Epidermal melanocyte (primary cell): ENCODE measurements around the gene TH.

ENCODE experiments used
- DNase-seq: peaks from one replicate; pipeline ENCODE4 v3.0.0; 2011; ENCODE audit warnings: low spot score; ENCODE audit not compliant: insufficient read length

TH gene

DNA sequence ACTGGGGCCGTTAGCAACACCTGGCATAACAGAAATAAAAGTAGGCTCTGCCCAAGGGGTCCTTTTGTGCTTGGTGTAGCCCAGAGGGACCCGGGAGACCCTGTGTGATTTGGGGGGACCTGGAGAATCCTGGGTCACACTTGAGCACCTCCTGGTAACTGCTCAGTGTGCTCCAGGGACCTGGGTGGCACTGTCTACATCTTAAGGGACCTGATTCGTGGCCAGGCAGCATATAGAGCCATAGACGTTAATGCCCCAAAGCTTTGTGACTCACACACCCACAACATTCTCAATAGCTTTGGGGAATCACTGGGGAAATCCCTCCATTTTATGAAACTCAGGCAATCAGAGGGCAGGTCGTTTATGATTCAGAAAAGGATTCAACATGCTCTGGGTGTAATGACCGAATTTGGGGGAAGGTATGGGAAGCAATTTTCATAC lies 28.8 kb downstream of the TH start:
- DNase-seq: no peak

- DNase-seq: no peak
Observed at GRCh38 chr11:2142300-2142759, 29.3 kb downstream of the TH start.

- no peak for DNase-seq
Observed at GRCh38 chr11:2140411-2141400, 30.9 kb downstream of the TH start.

DNA sequence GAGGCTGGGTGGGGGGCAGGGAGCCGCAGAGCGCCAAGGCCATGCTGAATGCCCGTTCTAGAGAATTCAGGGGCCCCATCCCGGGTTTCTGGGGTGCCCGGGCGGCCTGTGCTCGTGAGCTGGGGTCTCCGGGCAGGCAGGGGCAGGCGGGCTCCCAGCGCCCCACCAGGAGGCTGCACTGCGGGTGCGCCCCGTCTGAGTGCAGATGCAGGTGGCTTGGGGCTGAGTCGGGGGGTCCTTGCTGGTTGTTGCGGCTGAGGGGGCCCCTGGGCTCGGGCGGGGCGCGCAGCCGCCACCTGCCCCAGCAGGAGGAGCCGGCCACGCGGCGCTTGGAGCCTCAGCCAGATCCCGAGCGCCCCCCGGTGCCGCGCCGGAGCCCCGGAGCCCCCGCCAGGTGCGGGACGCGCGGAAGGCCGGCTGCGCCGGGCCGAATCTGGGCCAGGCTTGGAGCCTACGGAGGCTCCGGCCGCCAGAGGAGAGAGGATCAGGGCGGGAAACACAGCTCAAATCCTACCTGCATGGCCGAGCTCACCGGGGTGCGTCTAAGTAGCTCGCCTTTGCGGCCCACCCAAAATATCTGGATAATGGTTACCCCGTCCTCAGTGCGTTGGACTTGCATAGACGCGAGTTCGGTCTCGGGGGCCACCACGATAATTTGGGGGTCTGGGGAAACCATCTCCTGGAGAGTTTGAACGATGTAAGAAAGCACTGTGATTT lies 31.8 kb downstream of the TH start:
- DNase-seq: no peak

- DNase-seq: no peak
Observed at GRCh38 chr11:2139123-2139521, 32.5 kb downstream of the TH start, which contains the start of gene IGF2. Gene IGF2 (minus strand): TSS chr11:2139389. CDS start chr11:2135523, 3,866 bp downstream.

- DNase-seq: no peak
Observed at GRCh38 chr11:2138431-2139122, 33.0 kb downstream of the TH start.

DNA sequence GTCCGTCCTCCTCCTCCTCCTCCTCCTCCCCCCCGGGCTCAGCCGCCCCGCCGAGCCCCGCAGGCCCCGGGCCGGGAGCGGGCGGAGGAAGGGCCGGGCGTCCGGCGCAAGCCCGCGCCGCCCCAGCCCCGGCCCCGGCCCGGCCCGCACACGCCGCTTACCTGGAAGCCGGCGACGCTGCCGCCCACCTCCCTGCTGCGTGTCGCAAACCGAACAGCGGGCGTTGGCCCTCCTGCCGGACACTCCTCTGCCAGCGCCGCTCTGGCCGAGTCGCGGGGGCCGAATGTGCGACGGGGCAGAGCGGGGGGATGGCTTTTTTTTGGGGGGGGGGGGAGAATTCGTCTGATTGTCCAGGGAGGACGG lies 33.6 kb downstream of the TH start:
- DNase-seq: no peak

GRCh38 chr11:2137202-2138067 lies 34.2 kb downstream of the TH start:
- peak; percentile 74 for DNase-seq

DNA sequence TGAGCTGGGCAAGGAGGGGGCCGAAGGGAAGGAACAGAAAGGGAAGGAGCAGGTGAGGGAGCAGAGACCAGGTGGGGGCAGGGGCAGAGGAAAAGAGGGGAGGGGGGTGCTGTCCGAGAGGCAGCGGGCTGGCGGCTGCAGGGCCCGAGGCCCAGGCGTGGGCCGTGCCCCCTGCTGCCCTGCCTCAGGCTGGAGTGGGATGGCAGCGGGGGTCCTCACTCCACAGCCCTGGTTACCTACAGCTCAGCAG lies 34.7 kb downstream of the TH start:
- DNase-seq: no peak

DNA sequence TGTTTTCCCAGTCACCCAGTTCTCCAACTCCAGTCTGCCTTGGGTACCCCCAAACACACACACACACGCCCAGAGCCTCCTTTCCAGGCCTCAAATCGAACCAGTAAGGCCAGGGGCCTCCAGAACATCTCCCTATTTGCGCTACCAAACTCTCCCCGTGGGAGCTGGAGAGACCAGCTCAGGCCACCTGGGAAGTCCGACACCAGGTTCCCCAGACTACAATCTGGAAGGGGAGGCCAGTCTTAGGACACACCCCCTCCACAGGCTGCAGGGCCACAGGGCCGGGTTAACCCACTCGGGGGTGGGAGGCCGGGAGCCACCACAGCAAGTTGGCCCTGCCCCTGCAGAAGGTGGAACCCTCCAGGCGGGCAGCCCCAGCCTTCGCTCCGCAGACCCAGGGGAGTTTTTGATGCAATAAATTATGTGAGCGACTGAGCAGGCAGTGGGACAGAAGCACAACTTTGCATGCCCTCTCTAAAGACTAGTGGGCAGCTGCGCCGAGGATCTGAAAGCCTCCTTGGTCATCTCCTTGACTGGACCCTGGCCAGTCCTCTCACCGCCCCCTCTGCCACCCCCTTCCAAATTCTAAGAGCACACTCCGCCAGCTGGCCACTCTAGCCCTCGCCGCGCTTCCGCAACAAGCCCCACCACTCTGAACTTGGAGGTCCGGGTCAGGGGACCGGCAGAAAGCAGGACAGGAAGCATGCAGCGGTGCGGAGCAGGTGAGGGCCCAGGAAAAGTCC lies 35.2 kb downstream of the TH start:
- no peak for DNase-seq

DNA sequence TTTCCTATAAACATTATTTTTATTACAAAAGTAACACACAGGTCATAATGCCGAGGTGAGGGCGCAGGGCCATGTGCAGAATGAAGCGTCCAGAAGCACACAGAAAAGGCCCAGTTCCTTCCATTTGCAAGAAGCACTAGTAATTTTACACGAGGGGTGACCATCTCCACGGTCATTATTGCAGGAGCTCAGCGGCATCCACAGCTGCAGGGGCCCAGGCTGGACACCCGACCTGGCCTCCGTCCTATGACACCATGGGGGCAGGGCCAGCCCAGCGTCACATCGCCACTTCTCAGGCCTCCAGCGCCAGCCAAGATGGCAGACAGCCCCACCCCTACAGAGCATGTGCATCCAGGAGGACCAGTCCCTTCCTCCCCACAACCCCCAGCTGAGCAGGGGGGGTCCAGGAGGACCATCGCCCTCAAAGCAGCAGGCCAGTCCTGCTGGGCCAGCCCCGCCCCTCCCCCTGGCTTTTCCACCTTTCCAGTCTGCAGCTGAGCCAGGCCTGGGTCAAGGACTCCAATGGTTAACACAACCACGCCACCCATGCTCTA lies 35.9 kb downstream of the TH start:
- DNase-seq: no peak

DNA sequence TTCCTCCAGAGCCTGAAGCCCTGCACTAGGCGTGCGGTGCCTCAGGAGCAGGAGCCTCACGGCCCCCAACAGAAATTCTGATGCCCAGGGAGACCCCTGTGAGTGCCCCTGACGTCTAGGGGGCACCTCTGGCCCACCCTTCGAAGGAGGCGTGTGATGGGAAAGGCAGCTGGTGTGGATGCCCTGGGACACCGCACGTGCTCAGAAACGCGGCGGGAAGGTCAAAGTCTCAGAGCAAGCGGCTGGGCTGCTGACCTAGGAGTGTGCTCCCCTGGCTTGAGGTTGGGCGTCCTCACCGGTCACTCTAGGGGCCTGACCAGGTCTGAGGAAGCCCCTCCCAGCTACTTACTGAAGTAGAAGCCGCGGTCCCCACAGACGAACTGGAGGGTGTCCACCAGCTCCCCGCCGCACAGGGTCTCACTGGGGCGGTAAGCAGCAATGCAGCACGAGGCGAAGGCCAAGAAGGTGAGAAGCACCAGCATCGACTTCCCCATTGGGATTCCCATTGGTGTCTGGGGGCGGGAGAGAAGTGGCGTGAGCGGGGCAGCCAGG lies 36.5 kb downstream of the TH start:
- DNase-seq: no peak

GRCh38 chr11:2134022-2135010 lies 37.3 kb downstream of the TH start:
- no peak for DNase-seq

DNA sequence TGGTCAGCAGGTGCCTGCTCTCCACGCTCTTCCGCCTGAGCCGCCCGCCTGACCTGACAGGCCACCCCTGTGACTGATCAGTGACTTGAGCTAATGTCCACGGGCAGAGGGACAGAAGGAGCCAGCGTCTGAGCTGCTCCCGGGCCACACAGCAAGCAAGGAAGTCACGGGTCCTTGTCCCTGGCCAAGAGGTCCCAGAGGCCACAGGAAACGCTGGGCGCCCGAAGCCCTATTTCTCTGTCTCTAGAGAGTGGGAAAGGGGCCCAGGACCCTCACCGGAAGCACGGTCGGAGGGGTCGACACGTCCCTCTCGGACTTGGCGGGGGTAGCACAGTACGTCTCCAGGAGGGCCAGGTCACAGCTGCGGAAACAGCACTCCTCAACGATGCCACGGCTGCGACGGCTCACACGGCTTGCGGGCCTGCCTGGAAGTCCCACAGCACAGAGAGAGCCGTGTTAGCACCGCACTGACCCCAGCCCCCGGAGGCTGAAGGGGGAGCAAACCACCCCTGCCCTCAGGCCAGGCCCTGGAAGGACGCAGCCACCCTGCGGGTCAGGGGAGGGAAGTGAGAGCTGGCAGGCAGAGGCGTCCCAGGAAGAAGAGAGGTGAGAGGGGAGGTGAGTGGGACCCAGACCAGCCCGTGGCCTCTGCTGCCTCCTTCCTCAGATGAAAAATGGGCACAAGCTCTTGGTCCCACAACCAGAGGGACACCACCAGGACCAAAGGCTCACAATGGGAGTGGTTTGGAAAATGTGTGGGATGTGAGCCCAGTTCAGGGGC lies 38.2 kb downstream of the TH start:
- DNase-seq: no peak

- no peak for DNase-seq
Observed at GRCh38 chr11:2132874-2133240, 38.8 kb downstream of the TH start.

GRCh38 chr11:2132246-2132645 lies 39.4 kb downstream of the TH start:
- no peak for DNase-seq

DNA sequence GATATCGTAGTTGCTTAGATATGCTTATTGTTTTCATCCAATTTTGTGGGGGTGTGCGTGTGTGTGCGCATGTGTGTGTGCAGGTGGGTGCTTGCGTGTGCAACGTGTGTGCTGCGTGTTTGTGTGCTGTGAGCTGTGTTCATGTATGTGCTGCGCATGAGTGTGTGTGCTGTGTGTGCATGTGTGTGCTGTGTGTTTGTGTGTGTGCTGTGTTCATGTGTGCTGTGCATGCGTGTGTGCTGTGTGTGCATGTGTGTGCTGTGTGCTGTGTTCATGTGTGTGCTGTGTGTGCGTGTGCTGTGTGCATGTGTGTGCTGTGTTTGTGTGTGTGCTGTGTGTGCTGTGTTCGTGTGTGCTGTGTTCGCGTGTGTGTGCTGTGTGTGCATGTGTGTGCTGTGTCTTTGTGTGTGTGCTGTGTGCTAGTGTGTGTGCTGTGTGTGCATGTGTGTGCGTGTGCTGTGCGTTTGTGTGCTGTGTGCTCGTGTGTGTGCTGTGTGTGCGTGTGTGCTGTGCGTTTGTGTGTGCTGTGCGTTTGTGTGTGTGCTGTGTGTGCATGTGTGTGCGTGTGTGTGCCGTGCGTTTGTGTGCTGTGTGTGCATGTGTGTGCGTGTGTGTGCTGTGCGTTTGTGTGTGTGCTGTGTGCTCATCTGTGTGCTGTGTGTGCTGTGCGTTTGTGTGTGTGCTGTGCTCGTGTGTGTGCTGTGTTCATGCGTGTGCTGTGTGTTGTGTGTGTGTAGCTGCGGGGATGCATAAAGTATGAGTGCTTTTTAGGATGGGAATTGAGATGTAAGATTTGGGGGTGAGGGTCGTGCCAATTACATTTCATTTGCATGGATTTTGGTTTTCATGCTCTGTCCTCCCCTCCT lies 40.0 kb downstream of the TH start:
- DNase-seq: no peak
